ENCODE results near the gene INPP5A. TPM values are rescaled to one million over a fixed set of nuclear protein-coding genes. Genes with fewer than 3 reads are reported as not detected.

INPP5A gene
- total and polyA plus RNA-seq, 9 of the 15 experiments (the other 6 are each of a cell fraction or from before 2014, with no cell fraction given), result 0.66 to 11.6 (median 7.7) TPM

DNA sequence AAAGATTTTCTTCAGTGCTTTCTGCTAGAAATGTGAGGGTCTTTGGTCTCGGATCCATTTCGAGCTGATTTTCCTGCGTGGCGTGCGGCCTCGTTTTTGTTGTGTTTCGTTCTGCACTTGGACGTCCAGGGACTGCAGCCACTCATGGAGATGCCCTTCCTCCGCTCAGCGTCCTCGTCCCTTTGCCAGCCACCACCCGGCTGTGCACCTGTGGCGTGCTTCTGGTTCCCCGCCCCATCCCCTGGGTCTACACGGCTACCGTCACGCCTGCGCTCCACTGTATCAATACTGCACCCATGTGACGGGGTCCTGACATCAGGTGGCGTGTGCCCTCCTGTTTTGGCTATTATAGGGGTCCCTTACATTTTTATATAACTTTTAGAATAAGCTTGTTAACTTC is 291.1 kb downstream of the INPP5A start:
- H3K9me1 ChIP-seq (ENCODE audit: control insufficient read depth, insufficient read depth, low read length), result no peaks in the 10 kb centered on the region
- H3K4me1 ChIP-seq (replicated peaks in 1 of 2; ENCODE audit: control insufficient read depth in 2 of 2, insufficient read depth in 2 of 2, low read length in 2 of 2), result no peaks in the 10 kb centered on the region
- in situ Hi-C loops (cut with MboI), result no loop called here
- DNase-seq (ENCODE audit: extremely low read depth in 1 of 4, low spot score in 3 of 4), result no peak
- POLR2A ChIA-PET, result interaction anchor here (0.6 kb wide), 1 partner anchor 22 kb away, joined by 5 read pairs; no protein-coding TSS in a partner anchor
- intact Hi-C loops (cut with micrococcal nuclease), result no loop called here
- H3K9me3 ChIP-seq (replicated peaks; ENCODE audit: control insufficient read depth, insufficient read depth, low read depth, low read length), result no peaks in the 10 kb centered on the region
- BruUV-seq (replicated peaks), result no TSS peak
- H2AFZ ChIP-seq (ENCODE audit: low read depth, low read length), result no peak overlapping the region
- H3K27ac ChIP-seq (ENCODE audit: extremely low read depth, low read depth, low read length), result no peak overlapping the region
- no peak overlapping the region for H3K9ac ChIP-seq (ENCODE audit: insufficient read depth in 1 of 2, low read depth in 2 of 2, low read length in 2 of 2)
- H4K20me1 ChIP-seq (replicated peaks; ENCODE audit: control insufficient read depth, insufficient read depth, low read length), result no peaks in the 10 kb centered on the region
- no peak for FAIRE-seq
- H3K36me3 ChIP-seq (ENCODE audit: control insufficient read depth, insufficient read depth, low read length), result no peaks in the 10 kb centered on the region
- H3K4me3 ChIP-seq, result no peak overlapping the region
- peaks cover 0 to 15% of the 10 kb centered on the region in 2 experiments; a peak in 3 of 5 replicates for H3K27me3 ChIP-seq (ENCODE audit: control insufficient read depth in 2 of 2, insufficient read depth in 2 of 2, low read length in 2 of 2)
- TF ChIP-seq, protein P1, sequence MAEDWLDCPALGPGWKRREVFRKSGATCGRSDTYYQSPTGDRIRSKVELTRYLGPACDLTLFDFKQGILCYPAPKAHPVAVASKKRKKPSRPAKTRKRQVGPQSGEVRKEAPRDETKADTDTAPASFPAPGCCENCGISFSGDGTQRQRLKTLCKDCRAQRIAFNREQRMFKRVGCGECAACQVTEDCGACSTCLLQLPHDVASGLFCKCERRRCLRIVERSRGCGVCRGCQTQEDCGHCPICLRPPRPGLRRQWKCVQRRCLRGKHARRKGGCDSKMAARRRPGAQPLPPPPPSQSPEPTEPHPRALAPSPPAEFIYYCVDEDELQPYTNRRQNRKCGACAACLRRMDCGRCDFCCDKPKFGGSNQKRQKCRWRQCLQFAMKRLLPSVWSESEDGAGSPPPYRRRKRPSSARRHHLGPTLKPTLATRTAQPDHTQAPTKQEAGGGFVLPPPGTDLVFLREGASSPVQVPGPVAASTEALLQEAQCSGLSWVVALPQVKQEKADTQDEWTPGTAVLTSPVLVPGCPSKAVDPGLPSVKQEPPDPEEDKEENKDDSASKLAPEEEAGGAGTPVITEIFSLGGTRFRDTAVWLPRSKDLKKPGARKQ (CRISPR knock-in tag; IDR thresholded peaks at IDR 0.05), result no peak
- TF ChIP-seq MAFF (IDR thresholded peaks at IDR 0.05; ENCODE audit: low read length) (no peak), ARHGAP35 (IDR thresholded peaks at IDR 0.05; ENCODE audit: partially characterized antibody) (no peak), ZSCAN29 (IDR thresholded peaks at IDR 0.05) (no peak), MED1 (CRISPR knock-in tag; IDR thresholded peaks at IDR 0.05; ENCODE audit: borderline replicate concordance) (no peak)
- under 1% methylated on average over 19 of the region's 20 CpGs for WGBS (ENCODE audit: insufficient coverage, low coverage, missing lambda C conversion rate)
- ATAC-seq, result no peak
- H3K79me2 ChIP-seq (ENCODE audit: control insufficient read depth, insufficient read depth, low read length), result no peaks in the 10 kb centered on the region
- H3K4me2 ChIP-seq (ENCODE audit: insufficient read depth, low read length), result no peak overlapping the region
- CTCF ChIA-PET (ENCODE audit: low intra/inter-chr PET ratio), result no interaction called here

DNA sequence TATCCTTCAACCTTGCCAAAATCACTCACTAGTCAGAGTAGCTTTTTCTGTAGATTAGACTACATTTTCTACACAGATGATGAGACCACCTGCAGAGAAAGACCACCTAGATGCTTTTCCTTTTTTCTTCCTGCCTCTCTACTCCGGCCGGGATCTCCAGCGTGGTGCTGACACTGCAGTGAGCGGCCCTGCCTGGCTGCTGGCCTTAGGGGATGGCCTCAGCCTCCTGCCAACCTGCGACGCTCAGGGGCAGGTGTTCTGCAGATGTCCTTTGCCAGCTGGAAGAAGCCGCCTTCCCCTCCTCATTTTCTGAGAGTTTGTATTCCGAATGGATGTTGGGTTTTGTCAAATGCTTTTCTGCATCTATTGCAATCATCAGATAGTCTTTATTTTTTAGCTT is 291.8 kb downstream of the INPP5A start:
- no peaks in the 10 kb centered on the region for H3K4me1 ChIP-seq (replicated peaks in 1 of 2; ENCODE audit: control insufficient read depth in 2 of 2, insufficient read depth in 2 of 2, low read length in 2 of 2)
- intact Hi-C loops (cut with micrococcal nuclease), result no loop called here
- no peaks in the 10 kb centered on the region for H3K9me3 ChIP-seq (replicated peaks; ENCODE audit: control insufficient read depth, insufficient read depth, low read depth, low read length)
- DNase-seq (ENCODE audit: extremely low read depth in 1 of 4, low spot score in 3 of 4), result no peak
- WGBS (ENCODE audit: insufficient coverage, low coverage, missing lambda C conversion rate), result 0% methylated on average over 6 of the region's 8 CpGs
- TF ChIP-seq TBP (optimal IDR thresholded peaks at IDR 0.05; ENCODE audit: low read depth, low read length) (no peak), ZNF232 (CRISPR knock-in tag; IDR thresholded peaks at IDR 0.05) (no peak)
- no peak overlapping the region for H2AFZ ChIP-seq (ENCODE audit: low read depth, low read length)
- no peaks in the 10 kb centered on the region for H4K20me1 ChIP-seq (replicated peaks; ENCODE audit: control insufficient read depth, insufficient read depth, low read length)
- H3K4me2 ChIP-seq (ENCODE audit: insufficient read depth, low read length), result no peak overlapping the region
- no TSS peak for BruUV-seq (replicated peaks)
- H3K27ac ChIP-seq (ENCODE audit: extremely low read depth, low read depth, low read length), result no peak overlapping the region
- FAIRE-seq, result no peak
- ChIA-PET CTCF (ENCODE audit: low intra/inter-chr PET ratio) (no interaction called here), POLR2A (interaction anchor here (0.6 kb wide), 1 partner anchor 91 kb away, joined by 5 read pairs; no protein-coding TSS in a partner anchor)
- H3K27me3 ChIP-seq (ENCODE audit: control insufficient read depth in 2 of 2, insufficient read depth in 2 of 2, low read length in 2 of 2), result peaks cover 0 to 19% of the 10 kb centered on the region in 2 experiments; a peak in 3 of 5 replicates
- H3K79me2 ChIP-seq (ENCODE audit: control insufficient read depth, insufficient read depth, low read length), result no peaks in the 10 kb centered on the region
- no peaks in the 10 kb centered on the region for H3K9me1 ChIP-seq (ENCODE audit: control insufficient read depth, insufficient read depth, low read length)
- no peak for ATAC-seq
- no peaks in the 10 kb centered on the region for H3K36me3 ChIP-seq (ENCODE audit: control insufficient read depth, insufficient read depth, low read length)
- no peak overlapping the region for H3K4me3 ChIP-seq
- in situ Hi-C loops (cut with MboI), result no loop called here
- no peak overlapping the region for H3K9ac ChIP-seq (ENCODE audit: insufficient read depth in 1 of 2, low read depth in 2 of 2, low read length in 2 of 2)

Data from K562 (cell line).